CD4-positive, alpha-beta memory T cell (primary cell): Measurements from ENCODE around the gene LDLR. TPM values are rescaled to one million over a fixed set of nuclear protein-coding genes. Genes with fewer than 3 reads are reported as not detected.
A peak's percentile ranks its signal among the peaks of the same experiment; 100 is the strongest.

ENCODE experiments used
- CTCF ChIA-PET: fragments of 350-600 bp; sonication (Branson Sonifier 250); formaldehyde crosslinking; loops from one replicate; lab custom pipeline; 2021; ENCODE audit warnings: inconsistent platforms; ENCODE audit not compliant: partially characterized antibody; lab: Charles Lee
- POLR2A ChIA-PET: fragments of 350-600 bp; sonication (Branson Sonifier 250); formaldehyde crosslinking; loops from one replicate; lab custom pipeline; 2021; ENCODE audit not compliant: partially characterized antibody; lab: Charles Lee
- DNase-seq, 5 donors: peaks; one replicate each; pipeline versions ENCODE4 v3.0.0 to v3.0.0-alpha.2; 2020 to 2022; ENCODE audit warnings: mixed read lengths in 1 of 5
- H3K27ac ChIP-seq: one replicate; pipeline ENCODE4 v1.7.0; 2013; ENCODE audit warnings: low read depth, low read length
- H3K27me3 ChIP-seq: 2 replicates; pipeline ENCODE4 v1.7.0; 2013; ENCODE audit warnings: mild to moderate bottlenecking, low read length, moderate library complexity; ENCODE audit not compliant: insufficient read depth
- H3K36me3 ChIP-seq: 2 replicates; pipeline ENCODE4 v1.7.0; 2013; ENCODE audit warnings: mild to moderate bottlenecking, low read length, moderate library complexity; ENCODE audit not compliant: insufficient read depth
- H3K4me1 ChIP-seq: 2 replicates; pipeline ENCODE4 v1.7.0; 2013; ENCODE audit warnings: mild to moderate bottlenecking, low read length, moderate library complexity; ENCODE audit not compliant: insufficient read depth
- H3K4me3 ChIP-seq, 2 donors: one replicate each; pipeline ENCODE4 v1.7.0; 2013; ENCODE audit warnings: low read length in 2 of 2, mild to moderate bottlenecking in 1 of 2
- H3K9me3 ChIP-seq, 2 donors: one replicate each; pipeline ENCODE4 v1.7.0; 2013; ENCODE audit warnings: low read length in 2 of 2, control low read depth in 1 of 2; ENCODE audit not compliant: control insufficient read depth in 1 of 2
- H3K27ac Mint-ChIP-seq, 7 donors: one replicate each; pipeline ENCODE4 v1.8.0; 2020 to 2021; ENCODE audit warnings: mixed read lengths in 7 of 7, mild to moderate bottlenecking in 6 of 7, inconsistent platforms in 3 of 7, moderate library complexity in 3 of 7
- H3K27me3 Mint-ChIP-seq, 2 donors: one replicate each; pipeline ENCODE4 v1.8.0; 2020 to 2021; ENCODE audit warnings: mixed read lengths in 2 of 2
- H3K36me3 Mint-ChIP-seq, 2 donors: one replicate each; pipeline ENCODE4 v1.8.0; 2020 to 2021; ENCODE audit warnings: mixed read lengths in 2 of 2, inconsistent platforms in 1 of 2, mild to moderate bottlenecking in 1 of 2
- H3K4me1 Mint-ChIP-seq, 4 donors: one replicate each; pipeline ENCODE4 v1.8.0; 2020 to 2021; ENCODE audit warnings: mixed read lengths in 4 of 4, mild to moderate bottlenecking in 1 of 4
- H3K4me3 Mint-ChIP-seq, 8 donors: one replicate each; pipeline ENCODE4 v1.8.0; 2020 to 2021; ENCODE audit warnings: mixed read lengths in 8 of 8, mild to moderate bottlenecking in 7 of 8, moderate library complexity in 6 of 8, inconsistent platforms in 3 of 8
- H3K9me3 Mint-ChIP-seq, 8 donors: one replicate each; pipeline ENCODE4 v1.8.0; 2020 to 2021; ENCODE audit warnings: mixed read lengths in 8 of 8, mild to moderate bottlenecking in 5 of 8, inconsistent platforms in 3 of 8, moderate library complexity in 1 of 8
- intact Hi-C: fragments of 100-400 bp; cut with micrococcal nuclease; formaldehyde crosslinking; loops from one replicate; pipeline ENCODE4 v1.15.1; 2023
- polyA plus RNA-seq, 2 donors: library from polyadenylated mRNA; unstranded; fragments of 300-500 nt; fragmentation: Illumina TruSeq; gene quantifications; one replicate each; pipeline ENCODE4 v1.2.3, GENCODE V29; 2021
- total RNA-seq, 2 experiments: library from RNA; stranded (reverse); gene quantifications; one replicate each; pipeline ENCODE4 v1.2.3, GENCODE V29; 2021

LDLR gene
- total and polyA plus RNA-seq, 4 experiments from 2014 or later, result 4.4 to 27.0 (median 15.4) TPM

GRCh38 chr19:11166281-11167142, 77.2 kb downstream of the LDLR start:
- Histone ChIP-seq H3K27ac (no peak overlapping the region), H3K27me3 (no peaks in the 10 kb centered on the region), H3K9me3 (no peaks in the 10 kb centered on the region), H3K4me1 (no peaks in the 10 kb centered on the region), H3K4me3 (no peak overlapping the region), H3K36me3 (no peaks in the 10 kb centered on the region)
- Mint-ChIP-seq H3K27me3 (peaks cover 0 to 1% of the 10 kb centered on the region in 2 donors), H3K4me1 (no peaks in the 10 kb centered on the region), H3K27ac (peak overlapping the region in 1 of 7 donors; percentile 57), H3K36me3 (no peaks in the 10 kb centered on the region), H3K4me3 (no peak overlapping the region), H3K9me3 (no peaks in the 10 kb centered on the region)
- CTCF ChIA-PET, result no interaction called here
- no peak for DNase-seq
- intact Hi-C loops, result no loop called here
- POLR2A ChIA-PET, result no interaction called here

DNA sequence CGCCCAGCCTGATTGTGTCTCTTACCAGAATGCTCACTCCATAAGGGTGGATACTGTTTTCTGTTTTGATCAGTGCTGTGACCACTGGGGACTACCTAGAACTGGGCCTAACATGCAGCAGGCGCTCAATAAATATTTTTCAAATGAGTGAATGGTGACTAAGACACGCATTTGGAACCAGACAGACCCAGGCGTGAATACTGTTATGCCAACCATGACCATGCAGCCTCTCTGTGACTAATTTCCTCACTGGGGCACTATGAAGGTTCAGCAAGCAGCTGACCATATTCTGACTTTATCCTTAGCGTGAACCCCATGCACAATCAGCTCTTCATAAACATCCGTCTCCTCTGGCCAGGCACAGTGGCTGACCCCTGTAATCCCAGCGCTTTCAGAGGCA, 79.3 kb downstream of the LDLR start:
- no peak overlapping the region for H3K4me3 ChIP-seq
- intact Hi-C loops, result no loop called here
- H3K27me3 ChIP-seq, result no peaks in the 10 kb centered on the region
- Mint-ChIP-seq H3K4me1 (no peaks in the 10 kb centered on the region), H3K4me3 (no peak overlapping the region), H3K9me3 (peaks cover 0 to 2% (median 0%) of the 10 kb centered on the region in 8 donors), H3K27me3 (no peaks in the 10 kb centered on the region), H3K27ac (no peak overlapping the region), H3K36me3 (no peaks in the 10 kb centered on the region)
- POLR2A ChIA-PET, result no interaction called here
- no peak for DNase-seq
- CTCF ChIA-PET, result interaction anchor here (0.6 kb wide), 1 partner anchor 1035 kb away, joined by 5 read pairs; no protein-coding TSS in a partner anchor
- H3K9me3 ChIP-seq, result no peaks in the 10 kb centered on the region
- H3K4me1 ChIP-seq, result no peaks in the 10 kb centered on the region
- H3K27ac ChIP-seq, result no peak overlapping the region
- no peaks in the 10 kb centered on the region for H3K36me3 ChIP-seq

DNA sequence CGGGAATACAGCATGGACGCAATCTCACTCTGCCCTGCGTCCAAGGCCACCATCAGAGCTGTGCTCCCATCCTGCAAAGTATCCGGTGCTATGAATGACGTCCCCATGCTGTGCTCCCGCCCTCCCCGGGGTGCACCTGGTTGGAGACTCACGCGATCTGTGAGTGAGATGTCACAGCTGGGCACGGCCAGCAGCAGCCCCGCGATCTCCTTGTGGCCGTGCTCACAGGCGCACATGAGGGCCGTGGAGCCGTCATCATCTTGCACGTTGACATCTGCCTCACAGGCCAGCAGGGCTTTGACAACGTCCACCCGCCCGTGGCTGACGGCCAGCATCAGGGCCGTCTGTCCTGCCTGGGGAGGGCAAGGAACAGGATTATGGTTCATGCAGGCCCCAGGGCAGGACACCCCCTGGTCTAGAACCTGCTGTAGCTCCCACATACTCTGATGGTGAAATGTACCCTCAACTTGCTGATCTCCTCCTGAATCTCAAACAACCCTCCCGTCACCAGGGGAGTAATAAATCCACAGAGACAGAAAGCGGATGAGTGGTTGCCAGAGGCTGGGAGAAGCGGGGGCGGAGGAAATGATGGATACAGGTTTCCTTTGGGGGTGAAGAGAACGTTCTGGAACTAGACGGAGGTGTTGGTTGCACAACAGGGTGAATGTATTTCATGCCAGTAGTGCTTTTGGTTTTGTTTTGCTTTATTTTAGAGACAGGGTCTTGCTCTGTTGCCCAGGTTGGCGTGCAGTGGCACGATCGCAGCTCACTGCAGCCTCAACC, 80.8 kb downstream of the LDLR start:
- no peaks in the 10 kb centered on the region for H3K4me1 Mint-ChIP-seq

GRCh38 chr19:11171144-11171543, 81.9 kb downstream of the LDLR start:
- Histone ChIP-seq H3K4me3 (no peak overlapping the region), H3K4me1 (no peaks in the 10 kb centered on the region), H3K9me3 (no peaks in the 10 kb centered on the region), H3K27me3 (no peaks in the 10 kb centered on the region), H3K36me3 (no peaks in the 10 kb centered on the region), H3K27ac (no peak overlapping the region)
- intact Hi-C loops, result no loop called here
- peaks cover 0 to 2% (median 0%) of the 10 kb centered on the region in 8 donors for H3K9me3 Mint-ChIP-seq
- H3K4me3 Mint-ChIP-seq, result no peak overlapping the region
- no peaks in the 10 kb centered on the region for H3K36me3 Mint-ChIP-seq
- ChIA-PET POLR2A (no interaction called here), CTCF (no interaction called here)
- H3K27me3 Mint-ChIP-seq, result no peaks in the 10 kb centered on the region
- no peak for DNase-seq
- no peak overlapping the region for H3K27ac Mint-ChIP-seq
- H3K4me1 Mint-ChIP-seq, result no peaks in the 10 kb centered on the region

More for the DNA sequence above, 80.8 kb downstream of the LDLR start:
- H3K4me3 ChIP-seq, result no peak overlapping the region
- CTCF ChIA-PET, result interaction anchor here (1.2 kb wide), 1 partner anchor 44 kb away, joined by 3 read pairs; no protein-coding TSS in a partner anchor
- no peaks in the 10 kb centered on the region for H3K4me1 ChIP-seq
- H3K27ac ChIP-seq, result no peak overlapping the region
- Mint-ChIP-seq H3K4me3 (no peak overlapping the region), H3K36me3 (no peaks in the 10 kb centered on the region), H3K27ac (no peak overlapping the region), H3K27me3 (no peaks in the 10 kb centered on the region), H3K9me3 (peaks cover 0 to 2% (median 0%) of the 10 kb centered on the region in 8 donors)
- H3K27me3 ChIP-seq, result no peaks in the 10 kb centered on the region
- H3K36me3 ChIP-seq, result no peaks in the 10 kb centered on the region
- intact Hi-C loops, result no loop called here
- no peak for DNase-seq
- H3K9me3 ChIP-seq, result no peaks in the 10 kb centered on the region
- POLR2A ChIA-PET, result no interaction called here

- Histone ChIP-seq H3K4me1 (no peaks in the 10 kb centered on the region), H3K4me3 (no peak overlapping the region), H3K9me3 (no peaks in the 10 kb centered on the region), H3K27me3 (no peaks in the 10 kb centered on the region), H3K36me3 (no peaks in the 10 kb centered on the region), H3K27ac (no peak overlapping the region)
- DNase-seq, result no peak
- POLR2A ChIA-PET, result no interaction called here
- peaks cover 0 to under 1% (median 0%) of the 10 kb centered on the region in 4 donors for H3K4me1 Mint-ChIP-seq
- peaks cover 0 to 2% (median 0%) of the 10 kb centered on the region in 8 donors for H3K9me3 Mint-ChIP-seq
- CTCF ChIA-PET, result interaction anchor here (1.2 kb wide), 1 partner anchor 71 kb away, joined by 3 read pairs; no protein-coding TSS in a partner anchor
- peaks cover 0 to under 1% of the 10 kb centered on the region in 2 donors for H3K27me3 Mint-ChIP-seq
- H3K4me3 Mint-ChIP-seq, result no peak overlapping the region
- H3K27ac Mint-ChIP-seq, result no peak overlapping the region
- intact Hi-C loops, result no loop called here
- no peaks in the 10 kb centered on the region for H3K36me3 Mint-ChIP-seq
These were observed 83.3 kb downstream of the LDLR start for GRCh38 chr19:11172576-11172975.

DNA sequence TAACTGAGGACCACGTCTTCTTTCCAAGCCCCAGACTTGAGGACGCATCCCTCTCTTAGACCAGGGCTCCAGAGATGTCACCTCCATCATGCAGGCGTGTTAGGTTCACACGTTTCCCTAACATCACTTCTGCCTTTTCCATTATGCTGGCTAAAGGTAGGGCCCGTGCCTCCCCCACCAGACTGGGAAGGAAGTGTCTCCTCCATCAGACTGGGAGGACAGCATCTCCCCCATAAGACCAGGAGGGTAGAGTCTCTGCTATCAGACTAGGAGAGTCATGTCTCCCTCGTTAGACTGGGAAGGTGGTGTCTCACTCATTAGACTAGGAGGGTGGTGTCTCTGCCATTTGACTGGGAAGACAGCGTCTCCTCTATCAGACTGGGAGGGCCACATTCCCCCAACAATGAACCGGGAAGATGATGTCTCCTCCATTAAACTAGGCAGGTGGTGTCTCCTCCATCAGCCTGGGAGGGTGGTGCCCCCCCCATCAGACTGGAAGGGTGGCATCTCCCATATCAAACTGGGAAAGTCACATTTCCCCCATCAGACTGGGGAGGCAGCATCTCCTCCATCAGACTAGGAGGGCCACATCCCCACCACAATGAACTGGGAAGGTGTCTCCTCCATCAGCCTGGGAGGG, 84.4 kb downstream of the LDLR start:
- Histone ChIP-seq H3K36me3 (no peaks in the 10 kb centered on the region), H3K27ac (no peak overlapping the region), H3K4me3 (no peak overlapping the region), H3K27me3 (no peaks in the 10 kb centered on the region), H3K4me1 (no peaks in the 10 kb centered on the region), H3K9me3 (no peaks in the 10 kb centered on the region)
- ChIA-PET POLR2A (no interaction called here), CTCF (no interaction called here)
- no peak overlapping the region for H3K27ac Mint-ChIP-seq
- H3K27me3 Mint-ChIP-seq, result peaks cover 0 to 4% of the 10 kb centered on the region in 2 donors
- intact Hi-C loops, result no loop called here
- no peak overlapping the region for H3K4me3 Mint-ChIP-seq
- peaks cover 0 to 2% (median 0%) of the 10 kb centered on the region in 8 donors for H3K9me3 Mint-ChIP-seq
- DNase-seq, result no peak
- peaks cover 0 to 4% (median 0%) of the 10 kb centered on the region in 4 donors for H3K4me1 Mint-ChIP-seq
- no peaks in the 10 kb centered on the region for H3K36me3 Mint-ChIP-seq

DNA sequence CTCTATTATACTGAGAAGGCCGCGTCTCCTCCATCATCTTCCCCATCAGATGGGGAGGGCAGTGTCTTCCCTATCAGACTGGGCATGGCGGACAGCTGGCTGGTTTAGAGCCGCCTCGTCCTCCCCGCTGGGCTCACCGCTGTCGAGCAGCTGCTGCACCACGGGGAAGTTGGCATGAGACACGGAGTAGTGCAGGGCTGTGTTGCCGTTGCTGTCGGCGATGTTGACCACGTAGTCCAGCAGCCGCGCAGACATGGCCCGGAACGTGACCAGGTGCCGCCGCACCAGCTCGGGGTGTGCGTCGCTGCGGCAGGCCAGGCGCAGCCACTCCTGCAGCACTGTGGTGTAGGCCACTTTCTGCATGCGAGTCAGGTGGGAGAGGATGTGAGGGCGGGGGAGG, 85.1 kb downstream of the LDLR start:
- no peaks in the 10 kb centered on the region for H3K9me3 ChIP-seq
- H3K36me3 ChIP-seq, result no peaks in the 10 kb centered on the region
- H3K4me1 ChIP-seq, result peaks cover under 1% of the 10 kb centered on the region
- Mint-ChIP-seq H3K9me3 (peaks cover 0 to 2% (median 0%) of the 10 kb centered on the region in 8 donors), H3K36me3 (no peaks in the 10 kb centered on the region), H3K4me1 (peaks cover 0 to 4% (median 0%) of the 10 kb centered on the region in 4 donors), H3K27ac (no peak overlapping the region), H3K27me3 (peaks cover 0 to 4% of the 10 kb centered on the region in 2 donors), H3K4me3 (no peak overlapping the region)
- POLR2A ChIA-PET, result no interaction called here
- no peak for DNase-seq
- CTCF ChIA-PET, result no interaction called here
- no peaks in the 10 kb centered on the region for H3K27me3 ChIP-seq
- intact Hi-C loops, result no loop called here
- no peak overlapping the region for H3K4me3 ChIP-seq
- H3K27ac ChIP-seq, result no peak overlapping the region
